GM23338 (cell line): ENCODE results near the gene CERK. TPM values are rescaled to one million over a fixed set of nuclear protein-coding genes. Genes with fewer than 3 reads are reported as not detected.

Experiments used
- ATAC-seq: fragments of 200-7000 bp; cut with Tn5 transposase; 3 replicates; pipeline ENCODE4 v1.9.1; 2020
- DNase-seq: peaks from one replicate; pipeline ENCODE4 v3.0.0-alpha.2; 2015; ENCODE audit warnings: low spot score
- H2AFZ ChIP-seq: fragments of 200-600 bp; sonication (generic); 2 replicates; pipeline ENCODE4 v1.8.0; 2016; ENCODE audit warnings: antibody characterized with exemption, mild to moderate bottlenecking, moderate library complexity
- H3F3A ChIP-seq: fragments of 200-600 bp; sonication (generic); replicated peaks from 2 replicates; pipeline ENCODE4 v1.8.0; 2017; ENCODE audit warnings: antibody characterized with exemption, mixed run types, low read depth
- H3K27ac ChIP-seq: fragments of 200-600 bp; sonication (generic); 2 replicates; pipeline ENCODE4 v1.6.1; 2016; ENCODE audit warnings: low read depth
- H3K27me3 ChIP-seq: fragments of 200-600 bp; sonication (generic); 2 replicates; pipeline ENCODE4 v1.8.0; 2016; ENCODE audit warnings: mild to moderate bottlenecking, mixed run types, moderate library complexity; ENCODE audit not compliant: insufficient read depth
- H3K36me3 ChIP-seq: fragments of 200-600 bp; sonication (generic); 2 replicates; pipeline ENCODE4 v1.8.0; 2016; ENCODE audit warnings: mild to moderate bottlenecking; ENCODE audit not compliant: insufficient read depth
- H3K4me1 ChIP-seq: fragments of 200-600 bp; sonication (generic); 2 replicates; pipeline ENCODE4 v1.8.0; 2016; ENCODE audit warnings: mild to moderate bottlenecking, moderate library complexity; ENCODE audit not compliant: insufficient read depth
- H3K4me2 ChIP-seq: fragments of 200-600 bp; sonication (generic); 2 replicates; pipeline ENCODE4 v1.7.1; 2017; ENCODE audit warnings: mixed run types
- H3K4me3 ChIP-seq: fragments of 200-600 bp; sonication (generic); 2 replicates; pipeline ENCODE4 v1.6.1; 2016; ENCODE audit warnings: mixed run types
- H3K79me2 ChIP-seq: fragments of 200-600 bp; sonication (generic); replicated peaks from 2 replicates; pipeline ENCODE4 v1.8.0; 2017; ENCODE audit warnings: mild to moderate bottlenecking; ENCODE audit not compliant: insufficient read depth
- H3K9me2 ChIP-seq: fragments of 200-600 bp; sonication (generic); 2 replicates; pipeline ENCODE4 v1.8.0; 2017; ENCODE audit not compliant: insufficient read depth
- H4K20me1 ChIP-seq: fragments of 200-600 bp; sonication (generic); replicated peaks from 2 replicates; pipeline ENCODE4 v1.8.0; 2017; ENCODE audit warnings: mild to moderate bottlenecking; ENCODE audit not compliant: insufficient read depth
- H3K27ac Mint-ChIP-seq: 2 replicates; pipeline ENCODE4 v1.8.0; 2020; ENCODE audit warnings: inconsistent platforms, mild to moderate bottlenecking, moderate library complexity, mixed read lengths
- H3K27me3 Mint-ChIP-seq: 3 replicates; pipeline ENCODE4 v1.8.0; 2022; ENCODE audit warnings: low read depth, mild to moderate bottlenecking, moderate library complexity, mixed read lengths, inconsistent platforms; ENCODE audit not compliant: insufficient read depth, poor library complexity
- H3K36me3 Mint-ChIP-seq: 3 replicates; pipeline ENCODE4 v1.8.0; 2021; ENCODE audit warnings: low read depth, mild to moderate bottlenecking, inconsistent platforms, moderate library complexity, mixed read lengths
- H3K4me1 Mint-ChIP-seq: 3 replicates; pipeline ENCODE4 v1.8.0; 2020; ENCODE audit warnings: mild to moderate bottlenecking, inconsistent platforms, mixed read lengths
- H3K4me3 Mint-ChIP-seq: 3 replicates; pipeline ENCODE4 v1.8.0; 2021; ENCODE audit warnings: moderate library complexity, mild to moderate bottlenecking, inconsistent platforms, mixed read lengths
- H3K9me3 Mint-ChIP-seq: 3 replicates; pipeline ENCODE4 v1.8.0; 2020; ENCODE audit warnings: moderate library complexity, mild to moderate bottlenecking, inconsistent platforms, mixed read lengths
- CREB1 ChIP-seq: fragments of 250-450 bp; sonication (Bioruptor Pico); IDR thresholded peaks from 2 replicates; pipeline ENCODE4 v1.5.0; 2020; ENCODE audit warnings: low read depth, mild to moderate bottlenecking, moderate library complexity
- CTCF ChIP-seq, 2 experiments: fragments of 200-600 bp in 1 of 2; sonication (generic) in 1 of 2; conservative IDR thresholded peaks; 2 replicates each; pipeline versions ENCODE4 v1.5.1 to v1.6.1; 2016 to 2017; ENCODE audit warnings: antibody characterized with exemption in 2 of 2, low read depth in 2 of 2, mild to moderate bottlenecking in 2 of 2, moderate library complexity in 1 of 2
- EZH2 ChIP-seq: fragments of 200-600 bp; sonication (generic); IDR thresholded peaks from one replicate; pipeline ENCODE4 v1.8.0; 2017; ENCODE audit warnings: antibody characterized with exemption, mild to moderate bottlenecking, low read depth; ENCODE audit not compliant: unreplicated experiment
- EZH2phosphoT487 ChIP-seq: fragments of 200-600 bp; sonication (generic); IDR thresholded peaks from one replicate; pipeline ENCODE4 v1.8.1; 2018; ENCODE audit warnings: antibody characterized with exemption; ENCODE audit not compliant: unreplicated experiment
- JUNB ChIP-seq: IDR thresholded peaks from one replicate; pipeline ENCODE4 v1.6.1; 2016; ENCODE audit warnings: antibody characterized with exemption; ENCODE audit not compliant: unreplicated experiment
- NANOG ChIP-seq: IDR thresholded peaks from 2 replicates; pipeline ENCODE4 v1.6.1; 2016; ENCODE audit warnings: antibody characterized with exemption, borderline replicate concordance
- POLR2AphosphoS5 ChIP-seq: IDR thresholded peaks from 2 replicates; pipeline ENCODE4 v1.6.1; 2016; ENCODE audit warnings: antibody characterized with exemption, low read depth
- STAT1 ChIP-seq: IDR thresholded peaks from one replicate; pipeline ENCODE4 v1.6.1; 2016; ENCODE audit warnings: antibody characterized with exemption; ENCODE audit not compliant: unreplicated experiment
- ZNF114 ChIP-seq: fragments of 250-450 bp; sonication (Bioruptor Pico); IDR thresholded peaks from 2 replicates; pipeline ENCODE4 v1.5.0; 2020; ENCODE audit warnings: mild to moderate bottlenecking, moderate library complexity
- ZNF331 ChIP-seq: fragments of 250-450 bp; sonication (Bioruptor Pico); IDR thresholded peaks from 2 replicates; pipeline ENCODE4 v1.5.0; 2020; ENCODE audit warnings: low read depth, mild to moderate bottlenecking, moderate library complexity
- polyA plus RNA-seq: library from polyadenylated mRNA; unstranded; fragments of >200 nt; fragmentation: Nextera tagmentation; extraction: Ambion mirVana; gene quantifications from 2 replicates; pipeline ENCODE4 v1.2.1, GENCODE V29; 2016
- total RNA-seq: library from RNA; depleted of rRNA; stranded (reverse); fragments of >200 nt; shearing (Covaris generic); gene quantifications from 2 replicates; pipeline ENCODE4 v1.2.3, GENCODE V29; 2014
- TF ChIP-seq, protein P1 (sequence below): IDR thresholded peaks from one replicate; pipeline ENCODE4 v1.6.1; 2018; ENCODE audit warnings: antibody characterized with exemption; ENCODE audit not compliant: unreplicated experiment
- TF ChIP-seq, protein P2 (sequence below): IDR thresholded peaks from 2 replicates; pipeline ENCODE4 v1.6.1; 2016; ENCODE audit warnings: antibody characterized with exemption
- TF ChIP-seq, protein P3 (sequence below): fragments of 250-450 bp; sonication (Bioruptor Pico); IDR thresholded peaks from 2 replicates; pipeline ENCODE4 v1.5.0; 2020; ENCODE audit warnings: mild to moderate bottlenecking, moderate library complexity

CERK gene
- total and polyA plus RNA-seq, 2 experiments from 2014 or later, result 12.7 to 62.9 TPM

- no peak overlapping the region for H3K4me2 ChIP-seq
- peaks cover 12% of the 10 kb centered on the region for H3K27me3 Mint-ChIP-seq
- no peak overlapping the region for H3K27ac ChIP-seq
- H3F3A ChIP-seq, result no peaks in the 10 kb centered on the region
- no peak overlapping the region for H3K27ac Mint-ChIP-seq
- no peaks in the 10 kb centered on the region for H3K9me2 ChIP-seq
- H3K27me3 ChIP-seq, result no peaks in the 10 kb centered on the region
- DNase-seq (no peak), ATAC-seq (no peak)
- H3K36me3 Mint-ChIP-seq, result no peaks in the 10 kb centered on the region
- H4K20me1 ChIP-seq, result no peaks in the 10 kb centered on the region
- no peak for TF ChIP-seq EZH2
- TF ChIP-seq, protein P1, sequence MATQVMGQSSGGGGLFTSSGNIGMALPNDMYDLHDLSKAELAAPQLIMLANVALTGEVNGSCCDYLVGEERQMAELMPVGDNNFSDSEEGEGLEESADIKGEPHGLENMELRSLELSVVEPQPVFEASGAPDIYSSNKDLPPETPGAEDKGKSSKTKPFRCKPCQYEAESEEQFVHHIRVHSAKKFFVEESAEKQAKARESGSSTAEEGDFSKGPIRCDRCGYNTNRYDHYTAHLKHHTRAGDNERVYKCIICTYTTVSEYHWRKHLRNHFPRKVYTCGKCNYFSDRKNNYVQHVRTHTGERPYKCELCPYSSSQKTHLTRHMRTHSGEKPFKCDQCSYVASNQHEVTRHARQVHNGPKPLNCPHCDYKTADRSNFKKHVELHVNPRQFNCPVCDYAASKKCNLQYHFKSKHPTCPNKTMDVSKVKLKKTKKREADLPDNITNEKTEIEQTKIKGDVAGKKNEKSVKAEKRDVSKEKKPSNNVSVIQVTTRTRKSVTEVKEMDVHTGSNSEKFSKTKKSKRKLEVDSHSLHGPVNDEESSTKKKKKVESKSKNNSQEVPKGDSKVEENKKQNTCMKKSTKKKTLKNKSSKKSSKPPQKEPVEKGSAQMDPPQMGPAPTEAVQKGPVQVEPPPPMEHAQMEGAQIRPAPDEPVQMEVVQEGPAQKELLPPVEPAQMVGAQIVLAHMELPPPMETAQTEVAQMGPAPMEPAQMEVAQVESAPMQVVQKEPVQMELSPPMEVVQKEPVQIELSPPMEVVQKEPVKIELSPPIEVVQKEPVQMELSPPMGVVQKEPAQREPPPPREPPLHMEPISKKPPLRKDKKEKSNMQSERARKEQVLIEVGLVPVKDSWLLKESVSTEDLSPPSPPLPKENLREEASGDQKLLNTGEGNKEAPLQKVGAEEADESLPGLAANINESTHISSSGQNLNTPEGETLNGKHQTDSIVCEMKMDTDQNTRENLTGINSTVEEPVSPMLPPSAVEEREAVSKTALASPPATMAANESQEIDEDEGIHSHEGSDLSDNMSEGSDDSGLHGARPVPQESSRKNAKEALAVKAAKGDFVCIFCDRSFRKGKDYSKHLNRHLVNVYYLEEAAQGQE, result no peak
- no peak for TF ChIP-seq NANOG
- no peak for TF ChIP-seq STAT1
- TF ChIP-seq, protein P2, sequence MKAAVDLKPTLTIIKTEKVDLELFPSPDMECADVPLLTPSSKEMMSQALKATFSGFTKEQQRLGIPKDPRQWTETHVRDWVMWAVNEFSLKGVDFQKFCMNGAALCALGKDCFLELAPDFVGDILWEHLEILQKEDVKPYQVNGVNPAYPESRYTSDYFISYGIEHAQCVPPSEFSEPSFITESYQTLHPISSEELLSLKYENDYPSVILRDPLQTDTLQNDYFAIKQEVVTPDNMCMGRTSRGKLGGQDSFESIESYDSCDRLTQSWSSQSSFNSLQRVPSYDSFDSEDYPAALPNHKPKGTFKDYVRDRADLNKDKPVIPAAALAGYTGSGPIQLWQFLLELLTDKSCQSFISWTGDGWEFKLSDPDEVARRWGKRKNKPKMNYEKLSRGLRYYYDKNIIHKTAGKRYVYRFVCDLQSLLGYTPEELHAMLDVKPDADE, result no peak
- no peak for TF ChIP-seq POLR2AphosphoS5
- TF ChIP-seq, protein P3, sequence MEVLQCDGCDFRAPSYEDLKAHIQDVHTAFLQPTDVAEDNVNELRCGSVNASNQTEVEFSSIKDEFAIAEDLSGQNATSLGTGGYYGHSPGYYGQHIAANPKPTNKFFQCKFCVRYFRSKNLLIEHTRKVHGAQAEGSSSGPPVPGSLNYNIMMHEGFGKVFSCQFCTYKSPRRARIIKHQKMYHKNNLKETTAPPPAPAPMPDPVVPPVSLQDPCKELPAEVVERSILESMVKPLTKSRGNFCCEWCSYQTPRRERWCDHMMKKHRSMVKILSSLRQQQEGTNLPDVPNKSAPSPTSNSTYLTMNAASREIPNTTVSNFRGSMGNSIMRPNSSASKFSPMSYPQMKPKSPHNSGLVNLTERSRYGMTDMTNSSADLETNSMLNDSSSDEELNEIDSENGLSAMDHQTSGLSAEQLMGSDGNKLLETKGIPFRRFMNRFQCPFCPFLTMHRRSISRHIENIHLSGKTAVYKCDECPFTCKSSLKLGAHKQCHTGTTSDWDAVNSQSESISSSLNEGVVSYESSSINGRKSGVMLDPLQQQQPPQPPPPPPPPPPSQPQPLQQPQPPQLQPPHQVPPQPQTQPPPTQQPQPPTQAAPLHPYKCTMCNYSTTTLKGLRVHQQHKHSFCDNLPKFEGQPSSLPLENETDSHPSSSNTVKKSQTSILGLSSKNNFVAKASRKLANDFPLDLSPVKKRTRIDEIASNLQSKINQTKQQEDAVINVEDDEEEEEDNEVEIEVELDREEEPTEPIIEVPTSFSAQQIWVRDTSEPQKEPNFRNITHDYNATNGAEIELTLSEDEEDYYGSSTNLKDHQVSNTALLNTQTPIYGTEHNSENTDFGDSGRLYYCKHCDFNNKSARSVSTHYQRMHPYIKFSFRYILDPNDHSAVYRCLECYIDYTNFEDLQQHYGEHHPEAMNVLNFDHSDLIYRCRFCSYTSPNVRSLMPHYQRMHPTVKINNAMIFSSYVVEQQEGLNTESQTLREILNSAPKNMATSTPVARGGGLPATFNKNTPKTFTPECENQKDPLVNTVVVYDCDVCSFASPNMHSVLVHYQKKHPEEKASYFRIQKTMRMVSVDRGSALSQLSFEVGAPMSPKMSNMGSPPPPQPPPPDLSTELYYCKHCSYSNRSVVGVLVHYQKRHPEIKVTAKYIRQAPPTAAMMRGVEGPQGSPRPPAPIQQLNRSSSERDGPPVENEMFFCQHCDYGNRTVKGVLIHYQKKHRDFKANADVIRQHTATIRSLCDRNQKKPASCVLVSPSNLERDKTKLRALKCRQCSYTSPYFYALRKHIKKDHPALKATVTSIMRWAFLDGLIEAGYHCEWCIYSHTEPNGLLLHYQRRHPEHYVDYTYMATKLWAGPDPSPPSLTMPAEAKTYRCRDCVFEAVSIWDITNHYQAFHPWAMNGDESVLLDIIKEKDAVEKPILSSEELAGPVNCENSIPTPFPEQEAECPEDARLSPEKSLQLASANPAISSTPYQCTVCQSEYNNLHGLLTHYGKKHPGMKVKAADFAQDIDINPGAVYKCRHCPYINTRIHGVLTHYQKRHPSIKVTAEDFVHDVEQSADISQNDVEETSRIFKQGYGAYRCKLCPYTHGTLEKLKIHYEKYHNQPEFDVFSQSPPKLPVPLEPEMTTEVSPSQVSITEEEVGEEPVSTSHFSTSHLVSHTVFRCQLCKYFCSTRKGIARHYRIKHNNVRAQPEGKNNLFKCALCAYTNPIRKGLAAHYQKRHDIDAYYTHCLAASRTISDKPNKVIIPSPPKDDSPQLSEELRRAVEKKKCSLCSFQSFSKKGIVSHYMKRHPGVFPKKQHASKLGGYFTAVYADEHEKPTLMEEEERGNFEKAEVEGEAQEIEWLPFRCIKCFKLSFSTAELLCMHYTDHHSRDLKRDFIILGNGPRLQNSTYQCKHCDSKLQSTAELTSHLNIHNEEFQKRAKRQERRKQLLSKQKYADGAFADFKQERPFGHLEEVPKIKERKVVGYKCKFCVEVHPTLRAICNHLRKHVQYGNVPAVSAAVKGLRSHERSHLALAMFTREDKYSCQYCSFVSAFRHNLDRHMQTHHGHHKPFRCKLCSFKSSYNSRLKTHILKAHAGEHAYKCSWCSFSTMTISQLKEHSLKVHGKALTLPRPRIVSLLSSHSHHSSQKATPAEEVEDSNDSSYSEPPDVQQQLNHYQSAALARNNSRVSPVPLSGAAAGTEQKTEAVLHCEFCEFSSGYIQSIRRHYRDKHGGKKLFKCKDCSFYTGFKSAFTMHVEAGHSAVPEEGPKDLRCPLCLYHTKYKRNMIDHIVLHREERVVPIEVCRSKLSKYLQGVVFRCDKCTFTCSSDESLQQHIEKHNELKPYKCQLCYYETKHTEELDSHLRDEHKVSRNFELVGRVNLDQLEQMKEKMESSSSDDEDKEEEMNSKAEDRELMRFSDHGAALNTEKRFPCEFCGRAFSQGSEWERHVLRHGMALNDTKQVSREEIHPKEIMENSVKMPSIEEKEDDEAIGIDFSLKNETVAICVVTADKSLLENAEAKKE (CRISPR knock-in tag), result no peak
- no peak for TF ChIP-seq CTCF (conservative IDR thresholded peaks at IDR 0.05; ENCODE audit: low read depth in 2 of 2)
- TF ChIP-seq ZNF114 (CRISPR knock-in tag), result no peak
- TF ChIP-seq EZH2phosphoT487, result no peak
- no peak for TF ChIP-seq ZNF331 (CRISPR knock-in tag)
- no peak for TF ChIP-seq JUNB
- TF ChIP-seq CREB1 (CRISPR knock-in tag), result no peak
- H2AFZ ChIP-seq, result no peak overlapping the region
- H3K4me1 ChIP-seq, result peaks cover 3% of the 10 kb centered on the region; the same call in 1 of the 2 replicates
- H3K4me3 ChIP-seq, result no peak overlapping the region
- peaks cover 8% of the 10 kb centered on the region; the same call in 2 of the 3 replicates for H3K4me1 Mint-ChIP-seq
- no peak overlapping the region for H3K4me3 Mint-ChIP-seq
- H3K36me3 ChIP-seq, result no peaks in the 10 kb centered on the region
- no peaks in the 10 kb centered on the region for H3K9me3 Mint-ChIP-seq
- H3K79me2 ChIP-seq, result peaks cover 3% of the 10 kb centered on the region
These were observed 4.0 kb upstream of the CERK start for GRCh38 chr22:46741974-46742519.
